GM12878 (cell line): ENCODE data around the gene VIPAS39. TPM values are rescaled to one million over a fixed set of nuclear protein-coding genes. Genes with fewer than 3 reads are reported as not detected.

Experiments used
- ATAC-seq: fragments of 200-7000 bp; cut with Tn5 transposase; 3 replicates; pipeline ENCODE4 v1.9.1; 2020; ENCODE audit warnings: mild to moderate bottlenecking, moderate library complexity
- BruUV-seq: library from RNA; stranded (reverse); fragments of 400-500 nt; replicated peaks from 2 replicates; lab custom pipeline; 2021; lab: Mats Ljungman, UMichigan
- CTCF ChIA-PET: fragments of 300-600 bp; sonication (Branson Sonifier 250); formaldehyde crosslinking; extraction: SDS; loops from one replicate; lab custom pipeline; 2021; ENCODE audit warnings: inconsistent platforms; lab: Yijun Ruan, JAX
- POLR2A ChIA-PET: fragments of 350-600 bp; formaldehyde crosslinking; extraction: SDS; loops from one replicate; lab custom pipeline; 2021; ENCODE audit warnings: inconsistent platforms; lab: Charles Lee
- RAD21 ChIA-PET: fragments of 300-600 bp; sonication (Branson Sonifier 250); formaldehyde crosslinking; loops from one replicate; lab custom pipeline; 2023; ENCODE audit warnings: antibody characterized with exemption; ENCODE audit not compliant: unreplicated experiment; lab: Charles Lee
- SMC1A ChIA-PET: fragments of 300-600 bp; sonication (Branson Sonifier 250); formaldehyde crosslinking; loops from one replicate; lab custom pipeline; 2023; ENCODE audit not compliant: unreplicated experiment, uncharacterized antibody; lab: Charles Lee
- DNase-seq: peaks from one replicate; pipeline ENCODE4 v3.0.0-alpha.2; 2011; ENCODE audit warnings: low read depth, low spot score
- FAIRE-seq: peaks from 3 replicates; lab custom pipeline; 2011; peaks lifted over from hg19 to GRCh38; lab: Jason Lieb, UNC
- H2AFZ ChIP-seq: 2 replicates; pipeline ENCODE4 v1.6.0; 2011; ENCODE audit warnings: low read depth, low read length, control low read depth; ENCODE audit not compliant: control insufficient read depth
- H3K27ac ChIP-seq: 2 replicates; pipeline ENCODE4 v1.5.1; 2011; ENCODE audit warnings: control low read depth; ENCODE audit not compliant: control insufficient read depth, insufficient read depth
- H3K27me3 ChIP-seq, 2 experiments: replicated peaks in 1 of 2; 2 replicates each; pipeline versions ENCODE4 v1.6.0 to v1.6.1; 2011; ENCODE audit warnings: low read length in 1 of 2; ENCODE audit not compliant: control insufficient read depth in 2 of 2, insufficient read depth in 2 of 2
- H3K36me3 ChIP-seq, 2 experiments: 2 replicates each; pipeline ENCODE4 v1.5.1; 2011; ENCODE audit warnings: low read length in 1 of 2; ENCODE audit not compliant: control insufficient read depth in 2 of 2, insufficient read depth in 2 of 2
- H3K4me1 ChIP-seq: 2 replicates; pipeline ENCODE4 v1.6.1; 2011; ENCODE audit warnings: mild to moderate bottlenecking, low read length, moderate library complexity, mixed read lengths; ENCODE audit not compliant: control insufficient read depth, insufficient read depth
- H3K4me2 ChIP-seq: 2 replicates; pipeline ENCODE4 v1.6.0; 2011; ENCODE audit warnings: control low read depth; ENCODE audit not compliant: control insufficient read depth, insufficient read depth
- H3K4me3 ChIP-seq: fragments of 200-600 bp; sonication (generic); 2 replicates; pipeline ENCODE4 v1.5.1; 2016
- H3K79me2 ChIP-seq: 2 replicates; pipeline ENCODE4 v1.6.0; 2011; ENCODE audit warnings: low read length; ENCODE audit not compliant: control insufficient read depth, insufficient read depth
- H3K9ac ChIP-seq: 2 replicates; pipeline ENCODE4 v1.8.0; 2011; ENCODE audit warnings: low read length, control low read depth, mixed read lengths; ENCODE audit not compliant: control insufficient read depth, insufficient read depth
- H3K9me3 ChIP-seq: replicated peaks from 3 replicates; pipeline ENCODE4 v1.5.1; 2011; ENCODE audit warnings: mild to moderate bottlenecking, low read length; ENCODE audit not compliant: control insufficient read depth, insufficient read depth
- H4K20me1 ChIP-seq: 2 replicates; pipeline ENCODE4 v1.6.0; 2011; ENCODE audit not compliant: control insufficient read depth, insufficient read depth
- BCL11A ChIP-seq: IDR thresholded peaks from 2 replicates; pipeline ENCODE4 v1.6.1; 2011; ENCODE audit warnings: low read depth, low read length
- DPF2 ChIP-seq: fragments of 450-650 bp; IDR thresholded peaks from 2 replicates; pipeline ENCODE4 v1.6.1; 2017; ENCODE audit warnings: mild to moderate bottlenecking
- EGR1 ChIP-seq, 2 experiments: IDR thresholded peaks; 1 replicate in 1 of 2; 2 replicates in 1 of 2; pipeline ENCODE4 v1.6.1; 2011 to 2012; ENCODE audit warnings: low read depth in 2 of 2, low read length in 2 of 2, borderline replicate concordance in 1 of 2, mild to moderate bottlenecking in 1 of 2, moderate library complexity in 1 of 2
- EP300 ChIP-seq, 2 experiments: fragments of 150-350 bp in 1 of 2; IDR thresholded peaks; 2 replicates each; pipeline ENCODE4 v1.6.1; 2011 to 2012; ENCODE audit warnings: low read depth in 2 of 2, low read length in 2 of 2, borderline replicate concordance in 1 of 2, improper control_type of control experiment in 1 of 2, inconsistent platforms in 1 of 2; ENCODE audit not compliant: control insufficient read depth in 1 of 2
- ESRRA ChIP-seq: IDR thresholded peaks from 2 replicates; pipeline ENCODE4 v1.6.1; 2012; ENCODE audit warnings: mild to moderate bottlenecking, low read length, improper control_type of control experiment
- FOXM1 ChIP-seq: IDR thresholded peaks from 2 replicates; pipeline ENCODE4 v1.6.1; 2012; ENCODE audit warnings: low read depth, mild to moderate bottlenecking, inconsistent platforms, low read length, moderate library complexity
- HDGF ChIP-seq: fragments of 450-650 bp; IDR thresholded peaks from 2 replicates; pipeline ENCODE4 v1.6.1; 2016; ENCODE audit warnings: antibody characterized with exemption
- MTA2 ChIP-seq: fragments of 450-650 bp; IDR thresholded peaks from 2 replicates; pipeline ENCODE4 v1.6.1; 2016; ENCODE audit warnings: low read depth, mild to moderate bottlenecking, moderate library complexity
- SP1 ChIP-seq: IDR thresholded peaks from one replicate; pipeline ENCODE4 v1.6.1; 2011; ENCODE audit warnings: low read depth, low read length
- SUPT20H ChIP-seq: IDR thresholded peaks from 2 replicates; pipeline ENCODE4 v1.6.1; 2011; ENCODE audit warnings: low read depth, mild to moderate bottlenecking, low read length, moderate library complexity, borderline replicate concordance; ENCODE audit not compliant: control insufficient read depth
- TCF3 ChIP-seq: IDR thresholded peaks from 2 replicates; pipeline ENCODE4 v1.6.1; 2012; ENCODE audit warnings: low read depth, mild to moderate bottlenecking, low read length, borderline replicate concordance; ENCODE audit not compliant: insufficient read depth
- ZBED1 ChIP-seq: IDR thresholded peaks from 2 replicates; pipeline ENCODE4 v1.6.1; 2016; ENCODE audit warnings: borderline replicate concordance
- ZNF384 ChIP-seq: IDR thresholded peaks from 2 replicates; pipeline ENCODE4 v1.6.1; 2012; ENCODE audit warnings: low read depth, mild to moderate bottlenecking, low read length, improper control_type of control experiment, borderline replicate concordance
- WGBS: methylation state at CpG from one replicate; pipeline ENCODE4 v1.1.6; 2016; ENCODE audit warnings: low lambda C conversion rate; ENCODE audit not compliant: insufficient replicate concordance, insufficient coverage; ENCODE audit errors: missing lambda C conversion rate; 5-methylcytosine and 5-hydroxymethylcytosine counted together
- in situ Hi-C: fragments of 300-500 bp; cut with MboI; formaldehyde crosslinking; loops from 9 replicates; pipeline ENCODE4 v1.14.3; 2018; ENCODE audit warnings: mixed read lengths
- intact Hi-C: fragments of 100-400 bp; cut with micrococcal nuclease; formaldehyde crosslinking; loops from one replicate; pipeline ENCODE4 v1.14.2; 2022; ENCODE audit not compliant: unreplicated experiment
- polyA plus RNA-seq, 11 experiments: library from polyadenylated mRNA; depleted of rRNA in 4 of 11; unstranded in 6 of 11; stranded (reverse) in 5 of 11; fragments of >200 nt; fragmentation: Nextera tagmentation in 4 of 11; fragmentation: Illumina TruSeq in 1 of 11; extraction: Ambion mirVana in 4 of 11; extraction: Trizol in 1 of 11; gene quantifications; 1 replicate in 1 of 11; 2 replicates in 10 of 11; pipeline versions ENCODE4 v1.2.1 to v1.2.3, GENCODE V29; 2011 to 2016; ENCODE audit warnings: inconsistent platforms in 2 of 11, missing spikeins in 2 of 11, low read depth in 1 of 11
- total RNA-seq, 4 experiments: library from RNA; depleted of rRNA in 3 of 4; stranded (reverse); fragments of >200 nt in 3 of 4; fragmentation: Illumina TruSeq in 1 of 4; extraction: Trizol in 1 of 4; gene quantifications; 2 replicates each; pipeline versions ENCODE4 v1.2.1 to v1.2.3, GENCODE V29; 2013 to 2021
- TF ChIP-seq, protein P1 (sequence below): fragments of 450-650 bp; formaldehyde crosslinking; IDR thresholded peaks from 2 replicates; pipeline ENCODE4 v1.5.0; 2022; ENCODE audit warnings: mild to moderate bottlenecking, missing genetic modification characterization
- TF ChIP-seq, protein P2 (sequence below): fragments of 150-350 bp; IDR thresholded peaks from 2 replicates; pipeline ENCODE4 v1.6.1; 2014; ENCODE audit warnings: mild to moderate bottlenecking, low read depth, low read length
- TF ChIP-seq, protein P3 (sequence below): fragments of 450-650 bp; formaldehyde crosslinking; IDR thresholded peaks from 2 replicates; pipeline ENCODE4 v1.4.0; 2022; ENCODE audit warnings: mild to moderate bottlenecking, moderate library complexity
- TF ChIP-seq, protein P4 (sequence below): IDR thresholded peaks from 2 replicates; pipeline ENCODE4 v1.6.1; 2012; ENCODE audit warnings: low read depth, low read length, improper control_type of control experiment

Gene VIPAS39
- total and polyA plus RNA-seq, 10 of the 15 experiments (the other 5 are each of a cell fraction or from before 2014, with no cell fraction given) = 6.7 to 38.8 (median 18.5) TPM

DNA sequence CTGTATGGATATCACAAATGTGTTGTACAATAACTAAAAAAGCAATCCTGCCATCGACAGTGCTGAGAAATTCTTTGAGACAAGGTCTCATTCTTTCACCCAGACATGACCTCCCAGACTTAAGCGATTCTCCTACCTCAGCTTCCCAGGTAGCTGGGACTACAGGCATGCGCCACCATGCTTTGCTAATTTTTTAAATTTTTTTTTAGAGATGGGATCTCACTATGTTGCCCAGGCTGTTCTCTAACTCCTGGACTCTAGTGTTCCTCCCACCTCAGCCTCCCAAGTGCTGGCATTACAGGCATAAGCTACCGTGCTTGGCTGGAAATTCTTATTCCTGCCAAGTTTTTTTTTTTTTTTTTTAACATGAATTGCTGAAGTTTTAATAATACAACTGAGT, 17.5 kb downstream of the VIPAS39 start:
- FAIRE-seq = no peak
- intact Hi-C loops = no loop called here
- Histone ChIP-seq H3K36me3 (peaks cover 6 to 37% of the 10 kb centered on the region in 2 experiments), H3K4me2 (no peak overlapping the region), H3K79me2 (no peaks in the 10 kb centered on the region), H2AFZ (no peak overlapping the region), H3K9ac (no peak overlapping the region), H3K4me3 (no peak overlapping the region), H3K27ac (no peak overlapping the region), H3K4me1 (no peaks in the 10 kb centered on the region), H3K27me3 (no peaks in the 10 kb centered on the region), H4K20me1 (no peaks in the 10 kb centered on the region), H3K9me3 (no peaks in the 10 kb centered on the region)
- in situ Hi-C loops = no loop called here
- SMC1A ChIA-PET = no interaction called here
- CTCF ChIA-PET = interaction anchor here (2.0 kb wide), 1 partner anchor 19 kb away, joined by 5 read pairs; no protein-coding TSS in a partner anchor
- RAD21 ChIA-PET = no interaction called here
- no TSS peak for BruUV-seq
- TF ChIP-seq, protein P1, sequence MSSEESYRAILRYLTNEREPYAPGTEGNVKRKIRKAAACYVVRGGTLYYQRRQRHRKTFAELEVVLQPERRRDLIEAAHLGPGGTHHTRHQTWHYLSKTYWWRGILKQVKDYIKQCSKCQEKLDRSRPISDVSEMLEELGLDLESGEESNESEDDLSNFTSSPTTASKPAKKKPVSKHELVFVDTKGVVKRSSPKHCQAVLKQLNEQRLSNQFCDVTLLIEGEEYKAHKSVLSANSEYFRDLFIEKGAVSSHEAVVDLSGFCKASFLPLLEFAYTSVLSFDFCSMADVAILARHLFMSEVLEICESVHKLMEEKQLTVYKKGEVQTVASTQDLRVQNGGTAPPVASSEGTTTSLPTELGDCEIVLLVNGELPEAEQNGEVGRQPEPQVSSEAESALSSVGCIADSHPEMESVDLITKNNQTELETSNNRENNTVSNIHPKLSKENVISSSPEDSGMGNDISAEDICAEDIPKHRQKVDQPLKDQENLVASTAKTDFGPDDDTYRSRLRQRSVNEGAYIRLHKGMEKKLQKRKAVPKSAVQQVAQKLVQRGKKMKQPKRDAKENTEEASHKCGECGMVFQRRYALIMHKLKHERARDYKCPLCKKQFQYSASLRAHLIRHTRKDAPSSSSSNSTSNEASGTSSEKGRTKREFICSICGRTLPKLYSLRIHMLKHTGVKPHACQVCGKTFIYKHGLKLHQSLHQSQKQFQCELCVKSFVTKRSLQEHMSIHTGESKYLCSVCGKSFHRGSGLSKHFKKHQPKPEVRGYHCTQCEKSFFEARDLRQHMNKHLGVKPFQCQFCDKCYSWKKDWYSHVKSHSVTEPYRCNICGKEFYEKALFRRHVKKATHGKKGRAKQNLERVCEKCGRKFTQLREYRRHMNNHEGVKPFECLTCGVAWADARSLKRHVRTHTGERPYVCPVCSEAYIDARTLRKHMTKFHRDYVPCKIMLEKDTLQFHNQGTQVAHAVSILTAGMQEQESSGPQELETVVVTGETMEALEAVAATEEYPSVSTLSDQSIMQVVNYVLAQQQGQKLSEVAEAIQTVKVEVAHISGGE (CRISPR knock-in tag) = no peak
- TF ChIP-seq BCL11A = no peak
- TF ChIP-seq SP1 = no peak
- no peak for TF ChIP-seq MTA2
- TF ChIP-seq, protein P2, sequence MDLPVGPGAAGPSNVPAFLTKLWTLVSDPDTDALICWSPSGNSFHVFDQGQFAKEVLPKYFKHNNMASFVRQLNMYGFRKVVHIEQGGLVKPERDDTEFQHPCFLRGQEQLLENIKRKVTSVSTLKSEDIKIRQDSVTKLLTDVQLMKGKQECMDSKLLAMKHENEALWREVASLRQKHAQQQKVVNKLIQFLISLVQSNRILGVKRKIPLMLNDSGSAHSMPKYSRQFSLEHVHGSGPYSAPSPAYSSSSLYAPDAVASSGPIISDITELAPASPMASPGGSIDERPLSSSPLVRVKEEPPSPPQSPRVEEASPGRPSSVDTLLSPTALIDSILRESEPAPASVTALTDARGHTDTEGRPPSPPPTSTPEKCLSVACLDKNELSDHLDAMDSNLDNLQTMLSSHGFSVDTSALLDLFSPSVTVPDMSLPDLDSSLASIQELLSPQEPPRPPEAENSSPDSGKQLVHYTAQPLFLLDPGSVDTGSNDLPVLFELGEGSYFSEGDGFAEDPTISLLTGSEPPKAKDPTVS = no peak
- TF ChIP-seq SUPT20H = no peak
- TF ChIP-seq ESRRA = no peak
- no peak for TF ChIP-seq HDGF
- TF ChIP-seq EP300 (IDR thresholded peaks at IDR 0.05; ENCODE audit: borderline replicate concordance in 1 of 2, control insufficient read depth in 1 of 2, low read depth in 2 of 2, low read length in 2 of 2) = no peak
- TF ChIP-seq, protein P3, sequence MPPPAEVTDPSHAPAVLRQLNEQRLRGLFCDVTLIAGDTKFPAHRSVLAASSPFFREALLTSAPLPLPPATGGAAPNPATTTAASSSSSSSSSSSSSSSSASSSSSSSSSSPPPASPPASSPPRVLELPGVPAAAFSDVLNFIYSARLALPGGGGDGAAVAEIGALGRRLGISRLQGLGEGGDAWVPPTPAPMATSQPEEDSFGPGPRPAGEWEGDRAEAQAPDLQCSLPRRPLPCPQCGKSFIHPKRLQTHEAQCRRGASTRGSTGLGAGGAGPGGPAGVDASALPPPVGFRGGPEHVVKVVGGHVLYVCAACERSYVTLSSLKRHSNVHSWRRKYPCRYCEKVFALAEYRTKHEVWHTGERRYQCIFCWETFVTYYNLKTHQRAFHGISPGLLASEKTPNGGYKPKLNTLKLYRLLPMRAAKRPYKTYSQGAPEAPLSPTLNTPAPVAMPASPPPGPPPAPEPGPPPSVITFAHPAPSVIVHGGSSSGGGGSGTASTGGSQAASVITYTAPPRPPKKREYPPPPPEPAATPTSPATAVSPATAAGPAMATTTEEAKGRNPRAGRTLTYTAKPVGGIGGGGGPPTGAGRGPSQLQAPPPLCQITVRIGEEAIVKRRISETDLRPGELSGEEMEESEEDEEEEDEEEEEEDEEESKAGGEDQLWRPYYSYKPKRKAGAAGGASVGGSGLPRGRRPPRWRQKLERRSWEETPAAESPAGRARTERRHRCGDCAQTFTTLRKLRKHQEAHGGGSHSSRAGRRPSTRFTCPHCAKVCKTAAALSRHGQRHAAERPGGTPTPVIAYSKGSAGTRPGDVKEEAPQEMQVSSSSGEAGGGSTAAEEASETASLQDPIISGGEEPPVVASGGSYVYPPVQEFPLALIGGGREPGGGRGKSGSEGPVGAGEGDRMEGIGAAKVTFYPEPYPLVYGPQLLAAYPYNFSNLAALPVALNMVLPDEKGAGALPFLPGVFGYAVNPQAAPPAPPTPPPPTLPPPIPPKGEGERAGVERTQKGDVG (CRISPR knock-in tag) = no peak
- no peak for TF ChIP-seq FOXM1
- no peak for TF ChIP-seq DPF2
- no peak for TF ChIP-seq ZNF384
- TF ChIP-seq, protein P4, sequence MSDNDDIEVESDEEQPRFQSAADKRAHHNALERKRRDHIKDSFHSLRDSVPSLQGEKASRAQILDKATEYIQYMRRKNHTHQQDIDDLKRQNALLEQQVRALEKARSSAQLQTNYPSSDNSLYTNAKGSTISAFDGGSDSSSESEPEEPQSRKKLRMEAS = no peak
- no peak for TF ChIP-seq ZBED1
- TF ChIP-seq EGR1 (IDR thresholded peaks at IDR 0.05; ENCODE audit: borderline replicate concordance in 1 of 2, low read depth in 2 of 2, low read length in 2 of 2) = no peak
- TF ChIP-seq TCF3 = no peak
- WGBS = 99% methylated on average over 4 of the region's 4 CpGs
- no peak for DNase-seq
- ATAC-seq = no peak
- POLR2A ChIA-PET = interaction anchor here (0.9 kb wide), 1 partner anchor 63 kb away, joined by 4 read pairs; the partner anchor contains the start of genes SAMD15 and TMED8
